GM10248 (cell line): ENCODE data around the gene PAXX.

Source experiments
- CTCF ChIA-PET: fragments of 300-600 bp; sonication (Branson Sonifier 250); formaldehyde crosslinking; extraction: SDS; loops from one replicate; lab custom pipeline; 2021; ENCODE audit warnings: antibody characterized with exemption; lab: Yijun Ruan, JAX
- POLR2A ChIA-PET: fragments of 350-650 bp; sonication (Branson Sonifier 250); formaldehyde crosslinking; extraction: SDS; loops from one replicate; lab custom pipeline; 2020; ENCODE audit warnings: antibody characterized with exemption; lab: Yijun Ruan, JAX
- DNase-seq: peaks from one replicate; pipeline ENCODE4 v3.0.0; 2012; ENCODE audit errors: extremely low spot score
- TF ChIP-seq, protein P1 (sequence below): IDR thresholded peaks from 2 replicates; pipeline ENCODE4 v1.5.1; 2012; ENCODE audit warnings: mild to moderate bottlenecking, low read depth; ENCODE audit errors: extremely low read depth, missing control alignments, control extremely low read depth

Gene PAXX

DNA sequence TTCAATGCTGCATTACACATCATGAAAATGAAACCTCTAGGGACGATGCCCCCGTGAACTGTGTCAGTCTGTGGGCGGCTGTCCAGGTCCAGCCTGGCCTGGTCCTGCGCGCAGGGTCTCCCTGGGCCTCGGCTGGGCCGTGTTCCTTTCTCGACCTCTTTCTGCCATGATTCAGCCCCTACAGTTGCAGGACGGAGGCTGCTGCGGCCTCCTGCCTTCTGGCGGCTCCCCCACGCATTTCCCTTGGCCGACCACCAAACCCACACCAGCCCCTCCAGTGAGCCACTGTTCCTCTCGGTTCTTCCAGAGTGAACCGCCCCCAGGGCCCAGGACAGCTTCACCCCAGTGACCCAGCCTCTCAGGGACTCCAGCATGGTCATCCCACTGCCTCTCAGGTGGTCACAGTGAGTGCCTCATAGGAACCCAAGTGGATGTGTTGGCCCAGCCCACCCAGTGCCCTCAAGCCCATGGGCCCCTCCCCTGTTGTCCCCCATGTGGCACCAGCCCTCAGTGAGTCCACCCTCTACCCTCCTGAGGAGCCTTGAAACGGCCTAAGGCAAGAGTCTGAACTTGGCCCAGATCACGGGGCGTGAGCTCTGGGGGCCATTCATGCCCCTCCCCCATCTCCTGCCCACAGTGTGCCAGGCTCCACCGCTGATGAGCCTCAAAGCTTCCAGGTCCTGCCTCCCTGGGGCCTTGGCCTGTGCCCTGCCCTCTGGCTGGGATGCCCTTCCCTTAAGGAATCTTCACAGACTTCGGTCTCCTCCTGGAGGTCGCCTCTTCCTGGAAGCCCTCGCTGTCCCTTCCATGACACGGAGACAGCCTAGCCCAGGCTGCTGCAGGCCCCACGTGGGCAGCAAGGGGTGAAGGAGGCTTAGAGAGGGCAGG is 14.1 kb downstream of the PAXX start:
- DNase-seq = no peak
- ChIA-PET POLR2A (no interaction called here), CTCF (interaction anchor here (2.8 kb wide), 1 partner anchor 22 kb away, joined by 17 read pairs; the partner anchor contains the start of gene ABCA2)
- TF ChIP-seq, protein P1, sequence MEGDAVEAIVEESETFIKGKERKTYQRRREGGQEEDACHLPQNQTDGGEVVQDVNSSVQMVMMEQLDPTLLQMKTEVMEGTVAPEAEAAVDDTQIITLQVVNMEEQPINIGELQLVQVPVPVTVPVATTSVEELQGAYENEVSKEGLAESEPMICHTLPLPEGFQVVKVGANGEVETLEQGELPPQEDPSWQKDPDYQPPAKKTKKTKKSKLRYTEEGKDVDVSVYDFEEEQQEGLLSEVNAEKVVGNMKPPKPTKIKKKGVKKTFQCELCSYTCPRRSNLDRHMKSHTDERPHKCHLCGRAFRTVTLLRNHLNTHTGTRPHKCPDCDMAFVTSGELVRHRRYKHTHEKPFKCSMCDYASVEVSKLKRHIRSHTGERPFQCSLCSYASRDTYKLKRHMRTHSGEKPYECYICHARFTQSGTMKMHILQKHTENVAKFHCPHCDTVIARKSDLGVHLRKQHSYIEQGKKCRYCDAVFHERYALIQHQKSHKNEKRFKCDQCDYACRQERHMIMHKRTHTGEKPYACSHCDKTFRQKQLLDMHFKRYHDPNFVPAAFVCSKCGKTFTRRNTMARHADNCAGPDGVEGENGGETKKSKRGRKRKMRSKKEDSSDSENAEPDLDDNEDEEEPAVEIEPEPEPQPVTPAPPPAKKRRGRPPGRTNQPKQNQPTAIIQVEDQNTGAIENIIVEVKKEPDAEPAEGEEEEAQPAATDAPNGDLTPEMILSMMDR = no peak

DNA sequence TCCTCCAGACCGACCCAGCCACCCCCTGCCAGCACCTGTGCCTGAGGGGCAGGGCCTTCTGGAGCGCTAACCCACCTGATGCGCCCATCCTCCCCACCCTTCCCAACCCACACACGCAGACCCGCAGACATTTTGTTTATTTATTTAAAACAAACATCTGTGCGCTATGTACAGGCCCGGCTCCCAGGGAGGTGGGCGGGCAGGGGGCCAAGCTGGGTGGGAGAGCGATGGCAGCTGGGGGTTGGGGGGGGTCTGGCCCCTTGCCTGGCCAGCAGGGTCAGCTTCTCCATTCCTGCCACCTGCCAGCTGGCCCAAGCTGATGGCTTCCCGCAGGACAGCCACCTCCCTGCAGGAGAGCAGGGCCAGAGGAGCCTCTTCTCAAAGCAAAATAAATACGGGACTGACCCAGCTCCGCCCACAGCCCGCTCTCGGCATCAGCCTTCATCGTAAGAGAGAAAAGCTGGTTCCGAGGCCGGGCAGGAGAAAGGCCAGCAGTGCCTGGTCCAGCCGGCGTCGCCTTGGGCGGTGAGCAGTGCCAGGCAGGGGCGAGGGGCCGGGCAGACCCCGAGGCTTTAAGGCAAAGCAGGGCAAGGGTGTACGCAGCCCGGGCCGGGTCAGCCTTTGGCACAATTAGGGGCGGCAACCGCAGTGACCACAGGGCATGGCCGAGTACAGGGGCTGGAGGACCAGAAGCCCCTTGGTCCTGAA is 15.0 kb downstream of the PAXX start:
- CTCF ChIA-PET = interaction anchor here (0.8 to 2.8 kb wide), 3 partner anchors 11 to 21 kb away, joined by 3 to 17 read pairs (median 3); partner anchors contain the start of genes ABCA2 and CLIC3

DNA sequence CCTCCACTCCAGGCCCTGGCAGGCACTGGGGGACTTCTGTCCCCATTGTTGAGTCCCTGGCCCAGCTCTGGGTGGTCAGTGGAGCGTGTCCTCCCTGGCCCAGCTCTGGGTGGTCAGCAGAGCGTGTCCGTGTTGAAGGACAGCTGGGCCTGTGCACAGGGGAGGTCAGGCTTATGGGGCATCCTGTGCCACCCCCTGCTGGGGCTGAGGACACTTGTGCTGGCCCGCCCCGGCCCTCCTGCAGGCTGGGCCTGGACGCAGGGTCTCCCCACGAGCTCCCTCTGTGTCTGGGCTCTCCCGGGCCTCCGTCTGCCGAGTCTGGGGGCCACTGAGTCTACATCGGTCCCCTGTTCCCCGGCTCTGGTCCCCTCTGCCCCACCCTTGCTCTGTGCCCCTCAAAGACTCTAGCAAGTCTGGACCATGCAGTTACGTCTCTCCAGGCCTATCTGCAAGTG is 15.6 kb downstream of the PAXX start:
- POLR2A ChIA-PET = no interaction called here
- CTCF ChIA-PET = interaction anchor here (0.8 to 2.8 kb wide), 3 partner anchors 12 to 21 kb away, joined by 3 to 17 read pairs (median 3); partner anchors contain the start of genes ABCA2 and CLIC3
- DNase-seq = no peak
- TF ChIP-seq, protein P1 = no peak

More for the DNA sequence above, 15.0 kb downstream of the PAXX start:
- POLR2A ChIA-PET = no interaction called here
- DNase-seq = no peak
- TF ChIP-seq, protein P1 = no peak

DNA sequence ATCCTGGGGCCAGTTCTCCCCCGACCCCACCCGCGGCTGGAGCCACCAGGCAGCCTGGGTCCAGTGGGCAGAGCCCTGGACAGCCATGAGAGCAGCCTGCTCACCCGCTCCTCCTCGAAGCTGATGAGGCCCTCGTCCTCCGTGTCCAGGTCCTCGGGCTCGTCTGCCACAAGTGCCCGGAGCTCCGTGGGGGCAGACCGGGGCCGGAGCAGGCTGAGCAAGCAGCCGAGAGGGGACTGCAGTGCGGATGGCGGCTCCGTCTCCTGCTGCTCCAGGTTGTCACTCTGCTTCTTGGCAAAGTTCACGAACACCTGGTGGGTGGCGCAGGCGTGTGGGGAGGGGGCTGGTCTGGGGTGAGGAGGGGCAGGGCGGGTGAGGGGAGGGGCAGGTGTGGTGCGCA is 16.1 kb downstream of the PAXX start:
- DNase-seq = no peak
- POLR2A ChIA-PET = no interaction called here
- CTCF ChIA-PET = interaction anchor here (1.2 to 2.8 kb wide), 2 partner anchors 13 to 20 kb away, joined by 3 to 17 read pairs; partner anchors contain the start of gene ABCA2
- TF ChIP-seq, protein P1 = no peak

DNA sequence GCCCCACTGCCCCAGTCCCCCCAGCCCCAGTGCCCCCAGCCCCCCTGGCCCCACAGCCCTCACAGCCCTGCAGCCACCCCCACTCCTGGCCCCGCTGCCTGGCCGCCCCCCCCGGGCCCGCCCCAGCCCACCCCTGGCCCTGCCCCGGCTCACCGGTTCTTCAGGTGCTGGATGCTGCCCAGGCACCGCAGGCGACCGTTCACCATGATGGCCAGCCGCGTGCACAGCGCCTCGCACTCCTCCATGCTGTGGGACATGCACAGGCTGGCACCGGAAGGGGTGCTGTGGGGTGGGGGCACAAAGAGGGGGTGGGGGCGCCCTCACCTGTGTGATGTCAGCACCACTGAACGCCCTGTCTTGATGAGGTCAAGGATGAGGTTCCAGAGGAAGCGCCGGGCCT is 17.0 kb downstream of the PAXX start:
- DNase-seq = no peak
- POLR2A ChIA-PET = no interaction called here
- CTCF ChIA-PET = interaction anchor here (1.2 kb wide), 1 partner anchor 20 kb away, joined by 3 read pairs; no protein-coding TSS in a partner anchor
- TF ChIP-seq, protein P1 = no peak
